Neutrophil (primary cell): Measurements from ENCODE around the gene CXorf49.
"Not testable (repeated sequence)": the region's sequence is repeated elsewhere in the genome, so short reads cannot be mapped to it uniquely, and the experiment has no call there.

Experiments used
- H3K27ac ChIP-seq: fragments of 200-600 bp; sonication (generic); 2 replicates; pipeline ENCODE4 v1.5.1; 2016; ENCODE audit warnings: mild to moderate bottlenecking, moderate library complexity
- H3K27me3 ChIP-seq: fragments of 200-600 bp; sonication (generic); 2 replicates; pipeline ENCODE4 v1.6.0; 2016; ENCODE audit warnings: mild to moderate bottlenecking
- H3K36me3 ChIP-seq: fragments of 200-600 bp; sonication (generic); 2 replicates; pipeline ENCODE4 v1.5.1; 2017
- H3K4me1 ChIP-seq, 2 experiments: fragments of 200-600 bp in 1 of 2; sonication (generic) in 1 of 2; 1 replicate in 1 of 2; 2 replicates in 1 of 2; pipeline versions ENCODE4 v1.5.1 to v1.6.1; 2013 to 2016; ENCODE audit warnings: low read depth in 1 of 2, low read length in 1 of 2, mild to moderate bottlenecking in 1 of 2, moderate library complexity in 1 of 2; ENCODE audit not compliant: control insufficient read depth in 1 of 2, insufficient read depth in 1 of 2
- H3K4me3 ChIP-seq, 2 experiments: fragments of 200-600 bp in 1 of 2; sonication (generic) in 1 of 2; 1 replicate in 1 of 2; 2 replicates in 1 of 2; pipeline ENCODE4 v1.5.1; 2013 to 2016; ENCODE audit warnings: low read depth in 1 of 2, low read length in 1 of 2, mild to moderate bottlenecking in 1 of 2, moderate library complexity in 1 of 2
- H3K9me3 ChIP-seq: fragments of 200-600 bp; sonication (generic); 2 replicates; pipeline ENCODE4 v1.5.1; 2016

The CXorf49 gene

DNA sequence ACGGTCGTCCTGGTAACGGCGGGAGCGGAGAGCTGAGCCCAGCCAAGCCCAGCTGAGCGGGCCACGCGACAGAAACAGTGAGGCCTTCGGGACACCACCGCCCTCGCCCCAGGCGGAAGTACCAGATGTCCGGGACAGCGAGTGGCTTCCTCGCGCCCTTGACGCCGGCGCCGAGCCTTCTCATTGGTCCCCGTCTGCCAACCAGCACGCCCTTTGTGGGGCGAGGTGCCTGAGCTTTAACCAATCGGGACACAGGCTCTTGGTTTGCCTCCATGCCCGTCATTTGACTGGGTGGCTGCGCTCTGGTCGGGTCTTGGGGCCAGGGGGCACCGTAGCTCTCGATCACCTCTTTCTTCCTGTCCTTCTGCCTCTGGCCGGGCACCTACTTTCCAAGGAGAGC is at the start of gene CXorf49:
Gene CXorf49 (minus strand): TSS at position 101 of the 400 bp plus-strand sequence. CDS start 134 bp downstream, outside the sequence.
- not testable (repeated sequence) for H3K9me3 ChIP-seq, H3K27me3 ChIP-seq, H3K4me1 ChIP-seq, H3K27ac ChIP-seq, H3K4me3 ChIP-seq, H3K36me3 ChIP-seq

DNA sequence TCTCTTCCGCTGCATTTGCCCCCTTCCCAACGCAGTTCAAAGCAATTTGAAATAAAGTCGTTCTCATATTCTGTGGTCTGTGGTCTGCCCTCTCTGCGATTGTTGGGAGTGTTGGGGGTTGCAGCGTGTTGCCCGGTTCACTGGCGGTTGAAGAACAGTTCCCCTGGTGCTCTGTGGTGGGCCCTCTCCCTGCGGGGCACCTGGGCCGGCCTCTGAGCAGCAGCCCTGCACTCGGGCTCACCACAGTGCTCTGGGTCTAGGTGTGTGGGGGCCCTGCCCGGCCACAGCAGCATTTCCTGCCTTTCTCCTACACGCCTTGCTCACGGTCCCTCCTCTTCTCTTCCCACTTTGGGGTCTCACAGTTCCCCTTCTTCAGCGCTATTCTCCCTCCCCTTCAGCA is 49.0 kb upstream of the CXorf49 start:
- H3K4me1 ChIP-seq, H3K27me3 ChIP-seq, H3K27ac ChIP-seq, H3K9me3 ChIP-seq, H3K4me3 ChIP-seq, H3K36me3 ChIP-seq: not testable (repeated sequence)

DNA sequence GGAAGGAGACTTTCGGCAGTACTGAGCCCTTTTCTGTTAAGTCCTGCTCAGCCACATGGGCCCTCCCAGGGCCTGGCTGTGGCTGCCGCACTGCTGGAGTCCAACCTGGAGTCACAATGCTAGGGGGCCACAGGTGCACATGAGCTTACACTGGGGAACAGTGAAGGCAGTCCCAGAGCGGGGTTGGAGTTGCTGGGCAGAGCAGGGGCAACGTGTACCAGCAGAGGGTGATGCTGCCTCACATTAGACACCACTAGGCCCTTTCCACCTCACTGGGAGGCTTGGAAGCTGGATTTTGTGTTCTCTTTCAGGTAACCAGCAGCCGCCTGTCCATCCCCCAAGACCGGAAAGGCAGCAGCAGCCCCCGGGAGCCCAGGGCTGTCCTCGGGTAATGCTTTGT is 47.5 kb upstream of the CXorf49 start:
- H3K36me3 ChIP-seq, H3K4me1 ChIP-seq, H3K9me3 ChIP-seq, H3K27me3 ChIP-seq, H3K4me3 ChIP-seq, H3K27ac ChIP-seq: not testable (repeated sequence)

DNA sequence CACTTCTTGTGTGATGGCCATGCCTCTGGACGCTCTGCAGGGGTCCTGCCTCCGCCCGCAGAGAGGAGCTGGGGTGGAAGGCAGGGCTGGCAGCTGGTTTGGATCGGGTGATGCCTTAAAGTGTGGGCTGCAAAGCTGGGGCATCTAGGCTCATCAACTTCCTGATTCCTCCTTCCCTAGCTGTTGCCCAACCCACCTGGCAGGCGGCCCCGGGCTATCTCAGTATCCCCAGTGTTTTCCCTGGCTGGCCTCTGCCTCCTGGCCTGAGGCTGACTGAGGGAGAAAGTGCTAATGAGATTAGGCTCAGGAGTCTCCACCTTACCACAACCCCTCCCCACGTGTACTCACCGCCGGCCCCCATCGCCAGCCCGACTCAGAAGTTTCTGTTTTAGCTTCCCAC is 46.7 kb upstream of the CXorf49 start:
- not testable (repeated sequence) for H3K27me3 ChIP-seq, H3K9me3 ChIP-seq, H3K4me3 ChIP-seq, H3K36me3 ChIP-seq, H3K4me1 ChIP-seq, H3K27ac ChIP-seq

- not testable (repeated sequence) for H3K36me3 ChIP-seq, H3K9me3 ChIP-seq, H3K4me3 ChIP-seq, H3K27me3 ChIP-seq, H3K4me1 ChIP-seq, H3K27ac ChIP-seq
Observed at GRCh38 chrX:71763049-71763448, 45.0 kb upstream of the CXorf49 start, which contains the start of gene CXorf49B. TSS of gene CXorf49B (plus strand) at chrX:71763349. CDS start at chrX:71763424, 75 bp downstream.

GRCh38 chrX:71760688-71761281 is 42.7 kb upstream of the CXorf49 start:
- H3K27ac ChIP-seq, H3K27me3 ChIP-seq, H3K4me3 ChIP-seq, H3K36me3 ChIP-seq, H3K4me1 ChIP-seq, H3K9me3 ChIP-seq: not testable (repeated sequence)

DNA sequence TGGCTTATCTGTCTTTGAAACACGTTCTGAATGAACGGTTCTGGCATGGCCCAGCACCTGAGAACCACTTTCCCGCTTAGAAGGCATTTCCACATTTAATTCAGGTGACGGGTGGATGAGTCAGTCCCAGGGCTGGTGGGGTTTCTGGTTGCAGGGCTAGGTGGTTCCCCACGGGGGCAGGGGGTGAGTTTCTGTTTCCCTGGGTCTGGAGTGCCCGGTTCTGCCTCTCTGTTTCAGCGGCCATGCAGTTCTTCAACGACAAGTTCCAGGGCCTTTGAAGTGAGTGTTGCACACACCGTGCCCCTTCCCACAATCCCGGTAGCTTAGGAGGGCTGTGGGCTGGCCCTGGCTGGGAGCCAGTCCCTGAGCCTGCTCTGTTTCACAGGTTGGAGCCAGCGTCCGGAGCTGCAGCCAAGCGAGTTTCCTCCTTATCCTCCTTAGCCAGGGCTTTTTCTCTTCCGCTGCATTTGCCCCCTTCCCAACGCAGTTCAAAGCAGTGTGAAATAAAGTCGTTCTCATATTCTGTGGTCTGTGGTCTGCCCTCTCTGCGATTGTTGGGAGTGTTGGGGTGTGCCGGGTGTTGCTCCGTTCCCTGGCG is 2.3 kb upstream of the CXorf49 start:
- not testable (repeated sequence) for H3K9me3 ChIP-seq, H3K27me3 ChIP-seq, H3K4me1 ChIP-seq, H3K4me3 ChIP-seq, H3K27ac ChIP-seq, H3K36me3 ChIP-seq

DNA sequence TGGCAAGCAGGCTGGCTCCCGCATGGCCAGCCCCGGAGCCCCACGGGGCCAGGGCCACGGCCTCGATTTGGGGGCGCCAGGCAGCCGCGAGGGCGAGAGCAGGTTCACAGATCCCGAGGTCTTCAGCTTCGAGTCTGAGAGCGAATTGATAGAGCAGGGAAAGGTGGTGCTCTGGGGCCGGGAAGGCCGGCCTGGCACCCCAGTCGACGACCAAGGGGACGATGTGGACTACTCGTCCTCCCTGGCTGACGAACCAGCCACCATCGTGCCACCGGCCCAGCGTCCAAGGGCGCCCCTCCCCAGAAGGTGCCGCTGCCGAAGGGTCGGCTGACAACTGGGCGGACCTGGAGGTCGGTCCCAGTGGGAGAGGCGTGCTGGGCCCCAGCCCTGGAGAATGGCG is 1.1 kb upstream of the CXorf49 start:
- not testable (repeated sequence) for H3K4me1 ChIP-seq, H3K9me3 ChIP-seq, H3K4me3 ChIP-seq, H3K27ac ChIP-seq, H3K36me3 ChIP-seq, H3K27me3 ChIP-seq

GRCh38 chrX:71716323-71716722 is 1.8 kb downstream of the CXorf49 start:
- not testable (repeated sequence) for H3K36me3 ChIP-seq, H3K4me1 ChIP-seq, H3K27ac ChIP-seq, H3K27me3 ChIP-seq, H3K9me3 ChIP-seq, H3K4me3 ChIP-seq

DNA sequence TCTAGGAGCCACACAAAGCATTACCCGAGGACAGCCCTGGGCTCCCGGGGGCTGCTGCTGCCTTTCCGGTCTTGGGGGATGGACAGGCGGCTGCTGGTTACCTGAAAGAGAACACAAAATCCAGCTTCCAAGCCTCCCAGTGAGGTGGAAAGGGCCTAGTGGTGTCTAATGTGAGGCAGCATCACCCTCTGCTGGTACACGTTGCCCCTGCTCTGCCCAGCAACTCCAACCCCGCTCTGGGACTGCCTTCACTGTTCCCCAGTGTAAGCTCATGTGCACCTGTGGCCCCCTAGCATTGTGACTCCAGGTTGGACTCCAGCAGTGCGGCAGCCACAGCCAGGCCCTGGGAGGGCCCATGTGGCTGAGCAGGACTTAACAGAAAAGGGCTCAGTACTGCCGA is 2.5 kb downstream of the CXorf49 start:
- H3K9me3 ChIP-seq, H3K4me3 ChIP-seq, H3K4me1 ChIP-seq, H3K27me3 ChIP-seq, H3K36me3 ChIP-seq, H3K27ac ChIP-seq: not testable (repeated sequence)

- H3K27me3 ChIP-seq, H3K9me3 ChIP-seq, H3K4me1 ChIP-seq, H3K27ac ChIP-seq, H3K36me3 ChIP-seq, H3K4me3 ChIP-seq: not testable (repeated sequence)
Observed at GRCh38 chrX:71714064-71714463, 4.0 kb downstream of the CXorf49 start.

GRCh38 chrX:71702853-71703252 is 15.2 kb downstream of the CXorf49 start:
- not testable (repeated sequence) for H3K4me3 ChIP-seq, H3K27me3 ChIP-seq

DNA sequence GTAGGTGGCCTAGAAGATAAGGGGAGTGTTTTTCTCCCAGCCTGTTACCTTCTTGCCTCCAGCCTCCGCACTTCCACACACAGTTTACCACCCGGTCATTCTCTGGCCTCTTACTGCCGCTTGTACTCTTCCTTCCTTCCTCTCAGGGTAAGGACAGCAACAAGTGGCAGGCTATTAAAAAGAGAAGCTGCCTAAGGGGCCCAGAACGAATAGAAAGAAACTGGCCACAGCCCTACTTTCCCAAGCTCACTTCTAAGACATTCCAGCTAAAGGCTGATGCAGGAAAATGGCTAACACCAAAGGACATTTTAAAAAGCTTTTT is 19.1 kb downstream of the CXorf49 start:
- not testable (repeated sequence) for H3K9me3 ChIP-seq, H3K27me3 ChIP-seq, H3K36me3 ChIP-seq, H3K27ac ChIP-seq, H3K4me3 ChIP-seq, H3K4me1 ChIP-seq

More at GRCh38 chrX:71702853-71703252, 15.2 kb downstream of the CXorf49 start:
- not testable (repeated sequence) for H3K36me3 ChIP-seq, H3K9me3 ChIP-seq, H3K4me1 ChIP-seq, H3K27ac ChIP-seq

DNA sequence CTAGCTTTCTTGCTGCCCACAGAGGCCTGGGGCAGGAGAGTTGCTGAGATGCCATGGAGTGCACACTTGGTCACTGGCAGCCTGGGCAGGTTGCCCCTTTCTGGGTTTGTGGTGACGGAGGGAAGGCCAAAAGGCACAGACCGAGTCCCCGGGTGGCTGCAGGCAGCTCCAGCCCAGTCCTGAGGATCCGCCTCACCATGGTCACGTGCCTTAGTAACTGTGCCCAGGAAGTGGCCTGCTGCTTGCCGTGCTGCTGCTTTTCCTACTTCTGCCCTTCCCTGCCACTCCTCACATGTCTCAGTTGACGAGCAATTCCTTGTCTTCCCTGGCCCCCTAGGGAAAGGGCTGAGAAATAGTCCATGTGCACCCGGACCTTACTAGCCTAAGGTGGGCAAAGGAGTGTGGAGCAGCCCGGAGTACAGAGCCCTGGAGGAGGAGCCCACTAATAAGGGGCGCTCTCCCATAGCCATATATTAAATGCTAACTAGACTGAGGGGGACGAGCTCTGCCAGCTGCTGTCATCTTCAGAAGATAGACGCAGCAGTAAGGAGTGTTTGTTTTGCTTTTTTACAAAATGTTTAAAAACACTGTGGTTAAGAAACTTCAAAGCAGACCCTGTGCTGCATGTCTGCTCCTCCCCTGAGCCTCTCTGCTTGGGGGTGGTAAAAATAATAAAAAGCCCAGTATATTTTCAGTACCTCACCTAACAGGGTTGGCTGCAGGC is 19.6 kb downstream of the CXorf49 start:
- not testable (repeated sequence) for H3K27me3 ChIP-seq, H3K36me3 ChIP-seq, H3K4me1 ChIP-seq, H3K4me3 ChIP-seq, H3K27ac ChIP-seq, H3K9me3 ChIP-seq
